MCF 10A (cell line): Measurements from ENCODE around the gene TBX5. TPM values are rescaled to one million over a fixed set of nuclear protein-coding genes. Genes with fewer than 3 reads are reported as not detected.

Source experiments
- BruUV-seq: library from RNA; stranded (reverse); fragments of 400-500 nt; replicated peaks from 2 replicates; lab custom pipeline; 2021; lab: Mats Ljungman, UMichigan
- CTCF ChIA-PET: fragments of 300-600 bp; sonication (Branson Sonifier 250); formaldehyde crosslinking; extraction: SDS; loops from one replicate; lab custom pipeline; 2021; ENCODE audit warnings: antibody characterized with exemption, inconsistent platforms; lab: Yijun Ruan, JAX
- POLR2A ChIA-PET: fragments of 300-600, 350-650 bp; sonication (Branson Sonifier 250); formaldehyde crosslinking; extraction: SDS; loops from one replicate; lab custom pipeline; 2020; ENCODE audit warnings: antibody characterized with exemption, inconsistent platforms; lab: Yijun Ruan, JAX
- DNase-seq: peaks from one replicate; pipeline ENCODE4 v3.0.0-alpha.2; 2018; ENCODE audit not compliant: unreplicated experiment
- H3K27ac Mint-ChIP-seq: one replicate; pipeline ENCODE4 v1.8.0; 2022; ENCODE audit warnings: mild to moderate bottlenecking, low read depth, mixed read lengths; ENCODE audit not compliant: unreplicated experiment
- H3K27me3 Mint-ChIP-seq: one replicate; pipeline ENCODE4 v1.8.0; 2022; ENCODE audit warnings: mixed read lengths; ENCODE audit not compliant: insufficient read depth, unreplicated experiment
- H3K36me3 Mint-ChIP-seq: one replicate; pipeline ENCODE4 v1.8.0; 2022; ENCODE audit warnings: mild to moderate bottlenecking, moderate library complexity, mixed read lengths; ENCODE audit not compliant: insufficient read depth, unreplicated experiment
- H3K4me1 Mint-ChIP-seq: one replicate; pipeline ENCODE4 v1.8.0; 2022; ENCODE audit warnings: mixed read lengths; ENCODE audit not compliant: insufficient read depth, unreplicated experiment
- H3K4me3 Mint-ChIP-seq: one replicate; pipeline ENCODE4 v1.8.0; 2022; ENCODE audit warnings: mild to moderate bottlenecking, moderate library complexity, mixed read lengths; ENCODE audit not compliant: unreplicated experiment
- H3K9me3 Mint-ChIP-seq: one replicate; pipeline ENCODE4 v1.8.0; 2022; ENCODE audit warnings: mixed read lengths; ENCODE audit not compliant: unreplicated experiment
- CTCF ChIP-seq: fragments of 200-600 bp; IDR thresholded peaks from one replicate; pipeline ENCODE4 v1.8.0; 2022; ENCODE audit warnings: antibody characterized with exemption, mild to moderate bottlenecking; ENCODE audit not compliant: unreplicated experiment
- intact Hi-C: fragments of 100-400 bp; cut with micrococcal nuclease; formaldehyde crosslinking; loops from 2 replicates; pipeline ENCODE4 v1.14.1; 2022
- total RNA-seq: library from RNA; stranded (reverse); gene quantifications from 2 replicates; pipeline ENCODE4 v1.2.3, GENCODE V29; 2022

Gene TBX5
- total RNA-seq, 1 experiment from 2014 or later, result not detected

GRCh38 chr12:114448618-114448933 lies 42.6 kb upstream of the TBX5 start:
- intact Hi-C loops, result no loop called here
- POLR2A ChIA-PET, result no interaction called here
- Mint-ChIP-seq H3K36me3 (no peaks in the 10 kb centered on the region), H3K4me1 (no peaks in the 10 kb centered on the region), H3K4me3 (no peak overlapping the region), H3K27ac (no peak overlapping the region), H3K9me3 (no peaks in the 10 kb centered on the region), H3K27me3 (peaks cover 87% of the 10 kb centered on the region)
- no TSS peak for BruUV-seq
- CTCF ChIA-PET, result interaction anchor here (0.6 kb wide), 1 partner anchor 125 kb away, joined by 3 read pairs; no protein-coding TSS in a partner anchor
- no peak for TF ChIP-seq CTCF
- no peak for DNase-seq

GRCh38 chr12:114447799-114448617 lies 42.1 kb upstream of the TBX5 start:
- no peaks in the 10 kb centered on the region for H3K4me1 Mint-ChIP-seq
- peaks cover 92% of the 10 kb centered on the region for H3K27me3 Mint-ChIP-seq
- BruUV-seq, result no TSS peak
- TF ChIP-seq CTCF, result no peak
- no peak overlapping the region for H3K27ac Mint-ChIP-seq
- intact Hi-C loops, result no loop called here
- H3K4me3 Mint-ChIP-seq, result no peak overlapping the region
- H3K9me3 Mint-ChIP-seq, result no peaks in the 10 kb centered on the region
- DNase-seq, result no peak
- CTCF ChIA-PET, result no interaction called here
- POLR2A ChIA-PET, result no interaction called here
- no peaks in the 10 kb centered on the region for H3K36me3 Mint-ChIP-seq

- Mint-ChIP-seq H3K27me3 (peaks cover 97% of the 10 kb centered on the region), H3K4me3 (no peak overlapping the region), H3K27ac (no peak overlapping the region), H3K9me3 (no peaks in the 10 kb centered on the region), H3K36me3 (no peaks in the 10 kb centered on the region), H3K4me1 (no peaks in the 10 kb centered on the region)
- no TSS peak for BruUV-seq
- ChIA-PET CTCF (interaction anchor here (1.3 kb wide), 1 partner anchor 467 kb away, joined by 3 read pairs; no protein-coding TSS in a partner anchor), POLR2A (no interaction called here)
- no peak for DNase-seq
- no peak for TF ChIP-seq CTCF
- intact Hi-C loops, result no loop called here
These were observed 41.4 kb upstream of the TBX5 start for GRCh38 chr12:114447274-114447716.

DNA sequence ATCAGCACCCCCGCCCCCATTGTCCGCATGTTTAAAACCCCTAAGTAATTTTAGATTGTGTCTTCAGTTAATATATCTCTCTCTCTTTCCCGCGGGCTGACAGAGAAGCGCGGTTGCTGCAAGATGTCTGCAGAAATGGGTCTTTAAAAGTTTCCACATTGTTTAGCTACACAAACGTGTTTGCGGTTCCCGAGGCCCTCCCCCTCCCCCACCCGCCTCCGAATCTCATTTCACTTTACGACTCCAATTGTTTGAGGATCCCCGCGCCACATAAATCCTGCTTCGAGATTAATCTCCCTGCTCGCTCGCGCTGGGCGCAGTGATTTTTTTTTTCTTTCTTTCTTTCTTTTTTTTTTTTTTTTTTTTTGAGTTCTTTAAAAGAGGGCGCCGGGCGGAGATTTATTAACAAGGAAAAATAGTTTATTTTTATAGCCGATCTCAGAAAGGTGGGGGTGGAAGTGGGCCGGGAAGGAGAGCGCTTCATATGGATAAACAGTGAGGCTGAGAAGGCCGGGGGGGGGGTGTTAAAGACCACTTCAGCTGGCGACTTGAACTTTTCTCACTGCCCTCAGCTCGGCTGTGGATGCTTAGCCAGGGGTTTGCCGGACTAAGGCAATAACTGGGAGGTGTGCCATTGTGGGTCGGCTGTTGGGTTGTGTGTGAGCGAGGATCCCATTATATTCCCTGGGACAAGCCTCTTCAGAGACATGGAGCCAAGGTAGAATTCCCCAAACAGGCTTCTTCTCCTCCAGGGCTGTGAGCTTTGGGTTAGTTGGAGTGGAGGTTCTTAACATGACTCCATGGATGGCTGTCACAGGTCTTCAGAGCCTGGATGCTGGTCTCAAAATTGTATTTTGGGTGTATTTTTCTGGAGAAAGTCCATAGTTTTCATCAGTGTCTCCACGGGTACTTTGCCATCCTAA lies 39.7 kb upstream of the TBX5 start:
- intact Hi-C loops, result no loop called here
- POLR2A ChIA-PET, result interaction anchor here (0.6 kb wide), 1 partner anchor 480 kb away, joined by 4 read pairs; the partner anchor contains the start of gene RBM19
- BruUV-seq, result no TSS peak
- H3K27me3 Mint-ChIP-seq, result peaks cover 92% of the 10 kb centered on the region
- H3K27ac Mint-ChIP-seq, result no peak overlapping the region
- no peak for DNase-seq
- no peak for TF ChIP-seq CTCF
- CTCF ChIA-PET, result interaction anchor here (1.3 kb wide), 1 partner anchor 465 kb away, joined by 3 read pairs; no protein-coding TSS in a partner anchor
- no peaks in the 10 kb centered on the region for H3K9me3 Mint-ChIP-seq
- H3K4me1 Mint-ChIP-seq, result no peaks in the 10 kb centered on the region
- H3K36me3 Mint-ChIP-seq, result no peaks in the 10 kb centered on the region
- H3K4me3 Mint-ChIP-seq, result no peak overlapping the region
